Measurements from ENCODE around the gene GLT6D1. TPM values are rescaled to one million over a fixed set of nuclear protein-coding genes. Genes with fewer than 3 reads are reported as not detected.

The GLT6D1 gene
- total and polyA plus RNA-seq, 2 of the 13 experiments (the other 11 are each of a cell fraction or from before 2014, with no cell fraction given) = not detected

DNA sequence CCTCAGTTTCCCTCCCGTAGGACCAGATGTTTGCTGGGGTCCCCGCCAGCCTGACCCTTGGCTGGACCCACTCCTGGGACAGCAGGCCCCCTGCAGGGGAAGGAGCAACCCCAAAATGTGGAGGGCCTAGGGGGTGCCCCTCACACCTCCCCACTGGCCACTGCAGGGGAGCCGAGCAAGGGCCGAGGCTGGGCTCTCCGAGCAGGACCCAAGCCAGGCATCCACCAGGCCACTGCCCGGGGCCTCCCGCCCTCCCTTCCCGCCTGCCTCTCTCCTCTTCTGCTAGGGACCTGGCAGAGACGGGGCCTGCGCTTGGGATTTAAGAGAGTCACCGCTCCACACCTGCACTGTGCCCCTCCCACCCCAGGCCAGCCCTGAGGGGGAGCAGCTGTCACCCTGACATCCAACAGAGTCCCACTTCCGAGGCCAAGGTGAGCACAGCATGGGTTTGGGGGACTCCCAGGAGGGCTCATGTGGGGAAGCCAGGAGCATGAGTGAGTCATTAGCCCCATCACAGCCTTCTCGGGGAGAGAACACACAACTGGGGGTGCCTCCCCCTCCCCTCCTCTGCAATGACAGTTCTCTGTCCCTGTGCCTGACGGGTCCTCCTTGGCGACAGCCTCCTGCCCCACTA, 44.2 kb upstream of the GLT6D1 start (continued):
- TF ChIP-seq, protein P1, sequence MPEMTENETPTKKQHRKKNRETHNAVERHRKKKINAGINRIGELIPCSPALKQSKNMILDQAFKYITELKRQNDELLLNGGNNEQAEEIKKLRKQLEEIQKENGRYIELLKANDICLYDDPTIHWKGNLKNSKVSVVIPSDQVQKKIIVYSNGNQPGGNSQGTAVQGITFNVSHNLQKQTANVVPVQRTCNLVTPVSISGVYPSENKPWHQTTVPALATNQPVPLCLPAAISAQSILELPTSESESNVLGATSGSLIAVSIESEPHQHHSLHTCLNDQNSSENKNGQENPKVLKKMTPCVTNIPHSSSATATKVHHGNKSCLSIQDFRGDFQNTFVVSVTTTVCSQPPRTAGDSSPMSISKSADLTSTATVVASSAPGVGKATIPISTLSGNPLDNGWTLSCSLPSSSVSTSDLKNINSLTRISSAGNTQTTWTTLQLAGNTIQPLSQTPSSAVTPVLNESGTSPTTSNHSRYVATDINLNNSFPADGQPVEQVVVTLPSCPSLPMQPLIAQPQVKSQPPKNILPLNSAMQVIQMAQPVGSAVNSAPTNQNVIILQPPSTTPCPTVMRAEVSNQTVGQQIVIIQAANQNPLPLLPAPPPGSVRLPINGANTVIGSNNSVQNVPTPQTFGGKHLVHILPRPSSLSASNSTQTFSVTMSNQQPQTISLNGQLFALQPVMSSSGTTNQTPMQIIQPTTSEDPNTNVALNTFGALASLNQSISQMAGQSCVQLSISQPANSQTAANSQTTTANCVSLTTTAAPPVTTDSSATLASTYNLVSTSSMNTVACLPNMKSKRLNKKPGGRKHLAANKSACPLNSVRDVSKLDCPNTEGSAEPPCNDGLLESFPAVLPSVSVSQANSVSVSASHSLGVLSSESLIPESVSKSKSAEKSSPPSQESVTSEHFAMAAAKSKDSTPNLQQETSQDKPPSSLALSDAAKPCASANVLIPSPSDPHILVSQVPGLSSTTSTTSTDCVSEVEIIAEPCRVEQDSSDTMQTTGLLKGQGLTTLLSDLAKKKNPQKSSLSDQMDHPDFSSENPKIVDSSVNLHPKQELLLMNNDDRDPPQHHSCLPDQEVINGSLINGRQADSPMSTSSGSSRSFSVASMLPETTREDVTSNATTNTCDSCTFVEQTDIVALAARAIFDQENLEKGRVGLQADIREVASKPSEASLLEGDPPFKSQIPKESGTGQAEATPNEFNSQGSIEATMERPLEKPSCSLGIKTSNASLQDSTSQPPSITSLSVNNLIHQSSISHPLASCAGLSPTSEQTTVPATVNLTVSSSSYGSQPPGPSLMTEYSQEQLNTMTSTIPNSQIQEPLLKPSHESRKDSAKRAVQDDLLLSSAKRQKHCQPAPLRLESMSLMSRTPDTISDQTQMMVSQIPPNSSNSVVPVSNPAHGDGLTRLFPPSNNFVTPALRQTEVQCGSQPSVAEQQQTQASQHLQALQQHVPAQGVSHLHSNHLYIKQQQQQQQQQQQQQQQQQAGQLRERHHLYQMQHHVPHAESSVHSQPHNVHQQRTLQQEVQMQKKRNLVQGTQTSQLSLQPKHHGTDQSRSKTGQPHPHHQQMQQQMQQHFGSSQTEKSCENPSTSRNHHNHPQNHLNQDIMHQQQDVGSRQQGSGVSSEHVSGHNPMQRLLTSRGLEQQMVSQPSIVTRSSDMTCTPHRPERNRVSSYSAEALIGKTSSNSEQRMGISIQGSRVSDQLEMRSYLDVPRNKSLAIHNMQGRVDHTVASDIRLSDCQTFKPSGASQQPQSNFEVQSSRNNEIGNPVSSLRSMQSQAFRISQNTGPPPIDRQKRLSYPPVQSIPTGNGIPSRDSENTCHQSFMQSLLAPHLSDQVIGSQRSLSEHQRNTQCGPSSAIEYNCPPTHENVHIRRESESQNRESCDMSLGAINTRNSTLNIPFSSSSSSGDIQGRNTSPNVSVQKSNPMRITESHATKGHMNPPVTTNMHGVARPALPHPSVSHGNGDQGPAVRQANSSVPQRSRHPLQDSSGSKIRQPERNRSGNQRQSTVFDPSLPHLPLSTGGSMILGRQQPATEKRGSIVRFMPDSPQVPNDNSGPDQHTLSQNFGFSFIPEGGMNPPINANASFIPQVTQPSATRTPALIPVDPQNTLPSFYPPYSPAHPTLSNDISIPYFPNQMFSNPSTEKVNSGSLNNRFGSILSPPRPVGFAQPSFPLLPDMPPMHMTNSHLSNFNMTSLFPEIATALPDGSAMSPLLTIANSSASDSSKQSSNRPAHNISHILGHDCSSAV (CRISPR knock-in tag; IDR thresholded peaks at IDR 0.05; ENCODE audit: borderline replicate concordance) = no peak

DNA sequence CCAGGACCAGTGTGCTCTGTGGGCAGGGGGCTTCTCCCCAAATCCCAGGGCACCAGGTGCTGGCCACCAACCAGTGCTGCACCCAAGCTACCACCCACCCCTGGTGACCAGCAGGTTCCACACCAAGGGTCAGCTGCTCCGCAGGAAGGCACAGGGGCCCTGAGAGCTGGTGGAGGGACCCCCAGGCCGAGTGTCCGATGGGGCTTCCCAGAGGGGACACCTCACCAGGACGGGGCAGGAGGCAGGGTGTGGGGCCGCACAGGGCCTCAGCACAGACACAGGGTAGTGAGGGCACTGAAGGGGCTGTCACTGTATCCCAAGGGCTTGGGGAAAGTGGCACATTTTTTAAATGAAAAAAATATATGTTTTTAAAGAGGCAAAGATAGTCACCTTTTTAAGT, 41.8 kb upstream of the GLT6D1 start:
- no peaks in the 10 kb centered on the region for H3K9me3 ChIP-seq (ENCODE audit: low read length)
- DNase-seq (ENCODE audit: low spot score) = no peak
- no peaks in the 10 kb centered on the region for H4K20me1 ChIP-seq (ENCODE audit: insufficient read depth, low read length)
- no peak overlapping the region for H3K9ac ChIP-seq (ENCODE audit: insufficient read depth, low read depth, low read length)
- intact Hi-C loops (cut with micrococcal nuclease; ENCODE audit: unreplicated experiment) (no loop called here), in situ Hi-C loops (cut with HindIII; ENCODE audit: extremely low pct_ligation_motif_present, low pct_unique_long_range_greater_than_20kb) (no loop called here)
- H3K4me2 ChIP-seq (ENCODE audit: low read depth, low read length) = no peak overlapping the region
- ATAC-seq = no peak
- no peak overlapping the region for H3K27ac ChIP-seq (ENCODE audit: extremely low read length, insufficient read depth, low read length)
- H3K79me2 ChIP-seq (ENCODE audit: insufficient read depth, low read length) = no peaks in the 10 kb centered on the region
- no peak overlapping the region for H2AFZ ChIP-seq (ENCODE audit: low read length)
- WGBS (ENCODE audit: low lambda C conversion rate) = 4% methylated on average over 5 of the region's 5 CpGs
- no peaks in the 10 kb centered on the region for H3K4me1 ChIP-seq (ENCODE audit: insufficient read depth, low read length)
- no peak overlapping the region for H3K4me3 ChIP-seq (replicated peaks in 1 of 3; ENCODE audit: insufficient read depth in 1 of 3, low read depth in 2 of 3, low read length in 3 of 3)
- H3K36me3 ChIP-seq (replicated peaks in 1 of 2; ENCODE audit: control insufficient read depth in 1 of 2, insufficient read depth in 2 of 2, low read length in 2 of 2) = no peaks in the 10 kb centered on the region
- no TSS peak for BruUV-seq (replicated peaks)
- ChIA-PET CTCF (ENCODE audit: low intra/inter-chr PET ratio, low total read pairs) (no interaction called here), POLR2A (no interaction called here)
- peaks cover 11 to 63% of the 10 kb centered on the region in 2 experiments for H3K27me3 ChIP-seq (ENCODE audit: control insufficient read depth in 1 of 2, insufficient read depth in 2 of 2, low read length in 2 of 2)
- FAIRE-seq = no peak
- TF ChIP-seq CREB1 (IDR thresholded peaks at IDR 0.05) (no peak), CREB1 (CRISPR knock-in tag; IDR thresholded peaks at IDR 0.05) (no peak), ZSCAN30 (CRISPR knock-in tag; IDR thresholded peaks at IDR 0.05) (no peak), ZNF205 (CRISPR knock-in tag; IDR thresholded peaks at IDR 0.05) (no peak), MED13 (CRISPR knock-in tag; IDR thresholded peaks at IDR 0.05) (no peak), SUZ12 (IDR thresholded peaks at IDR 0.05; ENCODE audit: low read depth, low read length) (no peak), GPN1 (CRISPR knock-in tag; IDR thresholded peaks at IDR 0.05; ENCODE audit: borderline replicate concordance) (no peak)
- TF ChIP-seq, protein P2, sequence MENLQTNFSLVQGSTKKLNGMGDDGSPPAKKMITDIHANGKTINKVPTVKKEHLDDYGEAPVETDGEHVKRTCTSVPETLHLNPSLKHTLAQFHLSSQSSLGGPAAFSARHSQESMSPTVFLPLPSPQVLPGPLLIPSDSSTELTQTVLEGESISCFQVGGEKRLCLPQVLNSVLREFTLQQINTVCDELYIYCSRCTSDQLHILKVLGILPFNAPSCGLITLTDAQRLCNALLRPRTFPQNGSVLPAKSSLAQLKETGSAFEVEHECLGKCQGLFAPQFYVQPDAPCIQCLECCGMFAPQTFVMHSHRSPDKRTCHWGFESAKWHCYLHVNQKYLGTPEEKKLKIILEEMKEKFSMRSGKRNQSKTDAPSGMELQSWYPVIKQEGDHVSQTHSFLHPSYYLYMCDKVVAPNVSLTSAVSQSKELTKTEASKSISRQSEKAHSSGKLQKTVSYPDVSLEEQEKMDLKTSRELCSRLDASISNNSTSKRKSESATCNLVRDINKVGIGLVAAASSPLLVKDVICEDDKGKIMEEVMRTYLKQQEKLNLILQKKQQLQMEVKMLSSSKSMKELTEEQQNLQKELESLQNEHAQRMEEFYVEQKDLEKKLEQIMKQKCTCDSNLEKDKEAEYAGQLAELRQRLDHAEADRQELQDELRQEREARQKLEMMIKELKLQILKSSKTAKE (CRISPR knock-in tag; IDR thresholded peaks at IDR 0.05; ENCODE audit: borderline replicate concordance) = no peak
- TF ChIP-seq, protein P3, sequence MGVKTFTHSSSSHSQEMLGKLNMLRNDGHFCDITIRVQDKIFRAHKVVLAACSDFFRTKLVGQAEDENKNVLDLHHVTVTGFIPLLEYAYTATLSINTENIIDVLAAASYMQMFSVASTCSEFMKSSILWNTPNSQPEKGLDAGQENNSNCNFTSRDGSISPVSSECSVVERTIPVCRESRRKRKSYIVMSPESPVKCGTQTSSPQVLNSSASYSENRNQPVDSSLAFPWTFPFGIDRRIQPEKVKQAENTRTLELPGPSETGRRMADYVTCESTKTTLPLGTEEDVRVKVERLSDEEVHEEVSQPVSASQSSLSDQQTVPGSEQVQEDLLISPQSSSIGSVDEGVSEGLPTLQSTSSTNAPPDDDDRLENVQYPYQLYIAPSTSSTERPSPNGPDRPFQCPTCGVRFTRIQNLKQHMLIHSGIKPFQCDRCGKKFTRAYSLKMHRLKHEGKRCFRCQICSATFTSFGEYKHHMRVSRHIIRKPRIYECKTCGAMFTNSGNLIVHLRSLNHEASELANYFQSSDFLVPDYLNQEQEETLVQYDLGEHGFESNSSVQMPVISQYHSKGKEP (CRISPR knock-in tag; IDR thresholded peaks at IDR 0.05) = no peak
